ENCODE data around the gene ATPAF2.

GRCh38 chr17:18070861-18071340 lies 31.9 kb upstream of the ATPAF2 start:
- TF ChIP-seq POLR2AphosphoS5 (IDR thresholded peaks at IDR 0.05) (no peak), CTCF (IDR thresholded peaks at IDR 0.05) (no peak), POLR2A (IDR thresholded peaks at IDR 0.05) (no peak), EP300 (IDR thresholded peaks at IDR 0.05) (no peak)

All from sigmoid colon (tissue), 4 donors.